ENCODE results near the gene PRKAG1.

DNA sequence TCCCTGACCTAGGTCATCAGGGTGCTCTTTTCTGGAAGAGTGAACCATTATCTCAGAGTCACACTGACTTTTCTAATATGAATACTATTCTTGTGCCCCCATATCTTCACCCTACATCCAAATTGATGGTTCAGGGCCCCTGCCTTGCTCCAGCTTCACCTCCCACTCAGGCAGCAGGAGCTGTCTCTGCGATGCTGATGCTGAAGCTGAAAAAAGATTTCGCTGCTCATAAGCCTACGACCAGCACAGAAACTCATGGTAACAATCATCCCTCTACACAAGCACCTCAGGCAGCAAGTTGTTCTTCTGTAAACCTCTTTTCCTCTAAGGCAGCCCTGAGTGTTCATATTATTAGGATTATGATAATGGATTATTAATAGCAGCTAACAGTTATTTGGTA, 64.5 kb downstream of the PRKAG1 start:
- TF ChIP-seq, protein P1, sequence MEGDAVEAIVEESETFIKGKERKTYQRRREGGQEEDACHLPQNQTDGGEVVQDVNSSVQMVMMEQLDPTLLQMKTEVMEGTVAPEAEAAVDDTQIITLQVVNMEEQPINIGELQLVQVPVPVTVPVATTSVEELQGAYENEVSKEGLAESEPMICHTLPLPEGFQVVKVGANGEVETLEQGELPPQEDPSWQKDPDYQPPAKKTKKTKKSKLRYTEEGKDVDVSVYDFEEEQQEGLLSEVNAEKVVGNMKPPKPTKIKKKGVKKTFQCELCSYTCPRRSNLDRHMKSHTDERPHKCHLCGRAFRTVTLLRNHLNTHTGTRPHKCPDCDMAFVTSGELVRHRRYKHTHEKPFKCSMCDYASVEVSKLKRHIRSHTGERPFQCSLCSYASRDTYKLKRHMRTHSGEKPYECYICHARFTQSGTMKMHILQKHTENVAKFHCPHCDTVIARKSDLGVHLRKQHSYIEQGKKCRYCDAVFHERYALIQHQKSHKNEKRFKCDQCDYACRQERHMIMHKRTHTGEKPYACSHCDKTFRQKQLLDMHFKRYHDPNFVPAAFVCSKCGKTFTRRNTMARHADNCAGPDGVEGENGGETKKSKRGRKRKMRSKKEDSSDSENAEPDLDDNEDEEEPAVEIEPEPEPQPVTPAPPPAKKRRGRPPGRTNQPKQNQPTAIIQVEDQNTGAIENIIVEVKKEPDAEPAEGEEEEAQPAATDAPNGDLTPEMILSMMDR (IDR thresholded peaks at IDR 0.05) = no peak
- no peak for TF ChIP-seq POLR2AphosphoS5 (IDR thresholded peaks at IDR 0.05)
